ENCODE results near the gene DEAF1. TPM values are rescaled to one million over a fixed set of nuclear protein-coding genes. Genes with fewer than 3 reads are reported as not detected.

The DEAF1 gene
- total RNA-seq, 1 experiment from 2014 or later = 50.6 TPM

DNA sequence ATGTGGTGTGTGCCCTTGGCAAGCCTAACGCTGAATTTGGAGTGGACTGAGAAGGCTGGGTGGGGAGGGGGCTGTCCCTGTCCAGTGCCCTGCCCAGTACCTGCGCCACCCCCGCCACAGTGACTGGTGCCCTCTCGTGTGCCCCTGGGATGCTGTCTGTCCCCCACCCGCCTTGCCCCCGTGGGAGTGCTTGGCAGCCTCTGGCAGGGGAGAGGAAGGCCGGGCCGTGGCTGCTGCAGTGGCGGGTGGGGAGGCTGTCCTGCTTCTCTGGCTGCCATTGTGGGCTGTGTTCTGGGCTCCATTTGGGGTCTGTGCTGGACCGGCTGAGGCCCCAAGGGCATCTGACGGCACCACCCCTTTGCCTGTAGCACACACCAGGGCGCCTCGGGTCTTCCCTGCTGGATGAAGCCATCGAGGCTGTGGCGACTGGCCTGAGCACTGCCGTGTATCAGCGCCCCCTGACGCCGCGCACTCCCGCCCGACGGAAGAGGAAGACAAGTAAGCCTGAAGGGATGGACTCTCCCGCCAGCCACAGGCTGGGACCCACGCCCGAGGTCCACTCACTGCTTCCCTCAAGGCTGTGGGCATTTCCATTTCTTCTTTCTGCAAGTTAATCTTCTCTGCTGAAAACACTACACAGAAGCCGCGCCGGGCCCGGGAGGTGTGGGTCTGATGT, 96.9 kb downstream of the DEAF1 start:
- TF ChIP-seq, protein P1, sequence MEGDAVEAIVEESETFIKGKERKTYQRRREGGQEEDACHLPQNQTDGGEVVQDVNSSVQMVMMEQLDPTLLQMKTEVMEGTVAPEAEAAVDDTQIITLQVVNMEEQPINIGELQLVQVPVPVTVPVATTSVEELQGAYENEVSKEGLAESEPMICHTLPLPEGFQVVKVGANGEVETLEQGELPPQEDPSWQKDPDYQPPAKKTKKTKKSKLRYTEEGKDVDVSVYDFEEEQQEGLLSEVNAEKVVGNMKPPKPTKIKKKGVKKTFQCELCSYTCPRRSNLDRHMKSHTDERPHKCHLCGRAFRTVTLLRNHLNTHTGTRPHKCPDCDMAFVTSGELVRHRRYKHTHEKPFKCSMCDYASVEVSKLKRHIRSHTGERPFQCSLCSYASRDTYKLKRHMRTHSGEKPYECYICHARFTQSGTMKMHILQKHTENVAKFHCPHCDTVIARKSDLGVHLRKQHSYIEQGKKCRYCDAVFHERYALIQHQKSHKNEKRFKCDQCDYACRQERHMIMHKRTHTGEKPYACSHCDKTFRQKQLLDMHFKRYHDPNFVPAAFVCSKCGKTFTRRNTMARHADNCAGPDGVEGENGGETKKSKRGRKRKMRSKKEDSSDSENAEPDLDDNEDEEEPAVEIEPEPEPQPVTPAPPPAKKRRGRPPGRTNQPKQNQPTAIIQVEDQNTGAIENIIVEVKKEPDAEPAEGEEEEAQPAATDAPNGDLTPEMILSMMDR (IDR thresholded peaks at IDR 0.05; ENCODE audit: insufficient read depth in 1 of 2, low read depth in 1 of 2, low read length in 1 of 2, severe bottlenecking in 1 of 2, unreplicated experiment in 1 of 2) = no peak
- ChIA-PET POLR2A (no interaction called here), CTCF (no interaction called here)
- Histone ChIP-seq H3K27me3 (replicated peaks; ENCODE audit: control insufficient read depth, insufficient read depth, low read length) (no peaks in the 10 kb centered on the region), H3K36me3 (ENCODE audit: control insufficient read depth, insufficient read depth, low read length) (peaks cover 4% of the 10 kb centered on the region), H3K4me1 (no peaks in the 10 kb centered on the region), H3K4me3 (ENCODE audit: low read depth, low read length) (no peak overlapping the region), H3K9me3 (no peaks in the 10 kb centered on the region)
- Mint-ChIP-seq H3K27ac (ENCODE audit: unreplicated experiment) (no peak overlapping the region), H3K9me3 (ENCODE audit: unreplicated experiment) (no peaks in the 10 kb centered on the region), H3K36me3 (ENCODE audit: insufficient read depth, unreplicated experiment) (peaks cover 91% of the 10 kb centered on the region), H3K4me3 (ENCODE audit: unreplicated experiment) (no peak overlapping the region), H3K27me3 (ENCODE audit: insufficient read depth, unreplicated experiment) (no peaks in the 10 kb centered on the region), H3K4me1 (ENCODE audit: low read depth, unreplicated experiment) (no peaks in the 10 kb centered on the region)
- intact Hi-C loops (cut with micrococcal nuclease; ENCODE audit: unreplicated experiment) = no loop called here
- peak in 1 of 2 experiments; percentile 28 for DNase-seq
- no TSS peak for BruUV-seq (replicated peaks)

DNA sequence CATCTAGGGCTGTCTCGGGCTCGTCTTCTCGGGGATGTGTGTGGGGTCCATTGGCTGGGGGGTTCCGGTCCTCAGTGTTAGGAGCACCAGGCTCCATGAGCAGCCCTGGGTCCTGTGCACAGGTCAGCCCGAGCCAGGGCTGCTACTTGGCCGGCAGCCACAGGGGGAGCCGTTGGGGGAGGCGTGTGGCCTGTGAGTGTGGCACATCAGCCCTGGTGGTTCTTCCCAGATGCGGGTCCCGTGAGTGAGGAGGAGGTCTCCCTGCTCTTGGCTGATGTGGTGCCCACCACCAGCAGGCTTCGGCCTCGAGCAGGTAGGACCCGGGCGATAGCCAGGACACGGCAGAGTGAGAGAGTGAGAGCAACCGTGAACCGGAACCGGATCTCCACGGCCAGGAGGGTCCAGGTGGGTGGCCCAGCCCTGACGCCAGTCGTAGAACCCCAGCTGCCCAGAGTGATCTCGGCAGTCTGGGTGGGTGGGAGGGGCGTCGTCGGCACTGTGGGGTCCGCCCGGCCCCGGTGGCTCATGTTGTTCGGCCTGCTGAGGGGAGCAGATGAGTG, 97.8 kb downstream of the DEAF1 start:
- Mint-ChIP-seq H3K4me1 (ENCODE audit: low read depth, unreplicated experiment) (no peaks in the 10 kb centered on the region), H3K27me3 (ENCODE audit: insufficient read depth, unreplicated experiment) (no peaks in the 10 kb centered on the region), H3K27ac (ENCODE audit: unreplicated experiment) (peak overlapping the region; percentile 42), H3K9me3 (ENCODE audit: unreplicated experiment) (no peaks in the 10 kb centered on the region), H3K36me3 (ENCODE audit: insufficient read depth, unreplicated experiment) (peaks cover 93% of the 10 kb centered on the region), H3K4me3 (ENCODE audit: unreplicated experiment) (no peak overlapping the region)
- H3K36me3 ChIP-seq (ENCODE audit: control insufficient read depth, insufficient read depth, low read length) = peaks cover 4% of the 10 kb centered on the region
- no peaks in the 10 kb centered on the region for H3K27me3 ChIP-seq (replicated peaks; ENCODE audit: control insufficient read depth, insufficient read depth, low read length)
- TF ChIP-seq, protein P1 (IDR thresholded peaks at IDR 0.05; ENCODE audit: insufficient read depth in 1 of 2, low read depth in 1 of 2, low read length in 1 of 2, severe bottlenecking in 1 of 2, unreplicated experiment in 1 of 2) = peak in 1 of 2 experiments; percentile 26
- CTCF ChIA-PET = no interaction called here
- H3K4me1 ChIP-seq = no peaks in the 10 kb centered on the region
- no peaks in the 10 kb centered on the region for H3K9me3 ChIP-seq
- H3K4me3 ChIP-seq (ENCODE audit: low read depth, low read length) = no peak overlapping the region
- POLR2A ChIA-PET = no interaction called here
- intact Hi-C loops (cut with micrococcal nuclease; ENCODE audit: unreplicated experiment) = no loop called here
- BruUV-seq (replicated peaks) = no TSS peak
- peak in 1 of 2 experiments; percentile 36 for DNase-seq

DNA sequence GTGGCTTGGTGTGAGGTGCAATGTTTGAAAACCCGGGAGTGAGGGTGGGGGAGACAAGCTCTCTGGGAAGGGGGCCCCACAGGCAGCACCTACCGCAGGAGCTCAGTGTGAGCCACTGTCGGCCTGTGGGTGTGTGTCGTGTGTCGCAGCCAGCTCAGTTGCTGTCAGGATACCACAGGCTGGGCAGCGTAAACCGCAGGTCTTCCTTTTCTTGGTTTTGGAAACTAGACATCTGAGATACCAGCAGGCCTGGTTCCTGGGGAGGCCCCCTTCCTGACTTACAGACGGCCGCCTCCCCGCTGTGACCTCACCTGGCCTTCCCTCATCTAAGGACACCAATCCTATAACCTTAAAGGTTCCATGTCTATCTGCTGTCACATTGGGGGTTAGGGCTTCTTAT, 98.6 kb downstream of the DEAF1 start:
- peak overlapping the region; percentile 42 for H3K27ac Mint-ChIP-seq (ENCODE audit: unreplicated experiment)
- H3K9me3 Mint-ChIP-seq (ENCODE audit: unreplicated experiment) = no peaks in the 10 kb centered on the region
- CTCF ChIA-PET = no interaction called here

More for the DNA sequence above, 98.6 kb downstream of the DEAF1 start:
- Histone ChIP-seq H3K4me3 (ENCODE audit: low read depth, low read length) (no peak overlapping the region), H3K9me3 (no peaks in the 10 kb centered on the region), H3K27me3 (replicated peaks; ENCODE audit: control insufficient read depth, insufficient read depth, low read length) (no peaks in the 10 kb centered on the region), H3K36me3 (ENCODE audit: control insufficient read depth, insufficient read depth, low read length) (peaks cover 4% of the 10 kb centered on the region), H3K4me1 (no peaks in the 10 kb centered on the region)
- peaks cover 93% of the 10 kb centered on the region for H3K36me3 Mint-ChIP-seq (ENCODE audit: insufficient read depth, unreplicated experiment)
- POLR2A ChIA-PET = no interaction called here
- H3K4me1 Mint-ChIP-seq (ENCODE audit: low read depth, unreplicated experiment) = no peaks in the 10 kb centered on the region
- no TSS peak for BruUV-seq (replicated peaks)
- no peak overlapping the region for H3K4me3 Mint-ChIP-seq (ENCODE audit: unreplicated experiment)
- TF ChIP-seq, protein P1 (IDR thresholded peaks at IDR 0.05; ENCODE audit: insufficient read depth in 1 of 2, low read depth in 1 of 2, low read length in 1 of 2, severe bottlenecking in 1 of 2, unreplicated experiment in 1 of 2) = no peak
- no peak for DNase-seq
- intact Hi-C loops (cut with micrococcal nuclease; ENCODE audit: unreplicated experiment) = no loop called here
- H3K27me3 Mint-ChIP-seq (ENCODE audit: insufficient read depth, unreplicated experiment) = no peaks in the 10 kb centered on the region

Data from Caco-2 (cell line).